Uterus (tissue), 2 donors: ENCODE data around the gene KLRF2.

ENCODE experiments used
- CTCF ChIP-seq, 4 experiments: fragments of 200-600 bp in 2 of 4; fragments of 450-650 bp in 2 of 4; sonication (generic) in 2 of 4; IDR thresholded peaks; one replicate each; pipeline ENCODE4 v1.5.1; 2016 to 2019; ENCODE audit warnings: antibody characterized with exemption in 4 of 4, mild to moderate bottlenecking in 2 of 4, moderate library complexity in 1 of 4
- POLR2A ChIP-seq, 2 donors: fragments of 450-650 bp; IDR thresholded peaks; one replicate each; pipeline ENCODE4 v1.6.1; 2016; ENCODE audit warnings: antibody characterized with exemption in 2 of 2, mild to moderate bottlenecking in 1 of 2, moderate library complexity in 1 of 2

- TF ChIP-seq POLR2A (IDR thresholded peaks at IDR 0.05): no peak
- no peak for TF ChIP-seq CTCF (IDR thresholded peaks at IDR 0.05)
Observed at GRCh38 chr12:9933958-9934357, 52.7 kb downstream of the KLRF2 start.
